ENCODE measurements around the gene MZF1. TPM values are rescaled to one million over a fixed set of nuclear protein-coding genes. Genes with fewer than 3 reads are reported as not detected.

The MZF1 gene
- total RNA-seq, 3 donors from 2014 or later: 30.4 to 43.3 (median 36.1) TPM

DNA sequence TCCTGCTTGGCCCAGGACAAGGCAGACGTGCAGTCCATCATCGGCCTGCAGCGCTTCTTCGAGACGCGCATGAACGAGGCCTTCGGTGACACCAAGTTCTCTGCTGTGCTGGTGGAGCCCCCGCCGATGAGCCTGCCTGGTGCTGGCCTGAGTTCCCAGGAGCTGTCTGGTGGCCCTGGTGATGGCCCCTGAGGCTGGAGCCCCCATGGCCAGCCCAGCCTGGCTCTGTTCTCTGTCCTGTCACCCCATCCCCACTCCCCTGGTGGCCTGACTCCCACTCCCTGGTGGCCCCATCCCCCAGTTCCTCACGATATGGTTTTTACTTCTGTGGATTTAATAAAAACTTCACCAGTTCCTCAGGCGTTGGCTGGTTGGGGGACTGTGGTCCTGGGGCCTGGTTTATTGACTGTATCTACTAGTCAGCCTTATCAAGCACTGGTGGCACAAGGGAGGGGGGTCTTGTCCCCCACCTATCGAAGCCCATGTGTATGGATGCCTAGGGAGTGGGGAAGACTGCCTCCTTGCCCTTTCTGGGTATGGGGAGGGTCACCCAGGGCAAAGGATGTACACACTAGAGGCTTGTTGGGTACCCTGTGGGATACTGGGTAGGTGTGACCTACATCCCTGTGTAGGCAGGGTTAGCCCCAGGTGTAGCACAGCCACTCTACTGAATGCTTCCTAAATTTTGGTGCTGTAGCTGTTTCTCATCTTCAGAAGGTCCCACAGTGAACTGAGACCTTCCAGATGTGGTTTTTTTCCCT lies 22.6 kb downstream of the MZF1 start:
- Histone ChIP-seq H3K4me1 (ENCODE audit: low read depth) (peaks cover 22% of the 10 kb centered on the region), H3K4me3 (no peak overlapping the region), H3K36me3 (ENCODE audit: low read depth) (peaks cover 39% of the 10 kb centered on the region), H3K9me3 (no peaks in the 10 kb centered on the region)
- DNase-seq (peak in 1 of 3 donors; percentile 48), ATAC-seq (no peak)
- intact Hi-C loops (cut with DNase I, micrococcal nuclease): no loop called here
- TF ChIP-seq, protein P1, sequence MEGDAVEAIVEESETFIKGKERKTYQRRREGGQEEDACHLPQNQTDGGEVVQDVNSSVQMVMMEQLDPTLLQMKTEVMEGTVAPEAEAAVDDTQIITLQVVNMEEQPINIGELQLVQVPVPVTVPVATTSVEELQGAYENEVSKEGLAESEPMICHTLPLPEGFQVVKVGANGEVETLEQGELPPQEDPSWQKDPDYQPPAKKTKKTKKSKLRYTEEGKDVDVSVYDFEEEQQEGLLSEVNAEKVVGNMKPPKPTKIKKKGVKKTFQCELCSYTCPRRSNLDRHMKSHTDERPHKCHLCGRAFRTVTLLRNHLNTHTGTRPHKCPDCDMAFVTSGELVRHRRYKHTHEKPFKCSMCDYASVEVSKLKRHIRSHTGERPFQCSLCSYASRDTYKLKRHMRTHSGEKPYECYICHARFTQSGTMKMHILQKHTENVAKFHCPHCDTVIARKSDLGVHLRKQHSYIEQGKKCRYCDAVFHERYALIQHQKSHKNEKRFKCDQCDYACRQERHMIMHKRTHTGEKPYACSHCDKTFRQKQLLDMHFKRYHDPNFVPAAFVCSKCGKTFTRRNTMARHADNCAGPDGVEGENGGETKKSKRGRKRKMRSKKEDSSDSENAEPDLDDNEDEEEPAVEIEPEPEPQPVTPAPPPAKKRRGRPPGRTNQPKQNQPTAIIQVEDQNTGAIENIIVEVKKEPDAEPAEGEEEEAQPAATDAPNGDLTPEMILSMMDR (IDR thresholded peaks at IDR 0.05): no peak

DNA sequence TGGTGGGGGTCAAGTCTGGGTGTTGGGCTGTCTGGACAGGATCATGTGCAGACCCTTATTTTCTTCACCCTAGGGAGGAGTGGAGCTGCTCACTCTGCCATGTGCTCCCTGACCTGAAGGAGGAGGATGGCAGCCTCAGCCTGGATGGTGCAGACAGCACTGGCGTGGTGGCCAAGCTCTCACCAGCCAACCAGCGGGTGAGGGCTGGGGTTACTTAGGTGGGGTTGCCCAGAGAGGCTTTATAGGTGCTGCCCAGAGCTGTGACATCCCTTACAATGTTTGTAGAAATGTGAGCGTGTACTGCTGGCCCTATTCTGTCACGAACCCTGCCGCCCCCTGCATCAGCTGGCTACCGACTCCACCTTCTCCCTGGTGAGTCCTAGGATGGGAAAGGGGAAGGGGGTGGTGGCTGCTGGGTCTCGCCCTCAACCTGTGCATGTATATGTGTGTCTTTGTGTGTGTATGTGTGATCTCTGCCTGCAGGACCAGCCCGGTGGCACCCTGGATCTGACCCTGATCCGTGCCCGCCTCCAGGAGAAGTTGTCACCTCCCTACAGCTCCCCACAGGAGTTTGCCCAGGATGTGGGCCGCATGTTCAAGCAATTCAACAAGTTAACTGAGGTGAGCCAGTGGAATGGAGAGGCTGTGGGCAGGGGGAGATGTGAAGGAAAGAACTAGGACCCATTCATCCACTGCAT lies 23.3 kb downstream of the MZF1 start:
- intact Hi-C loops (cut with DNase I, micrococcal nuclease): no loop called here
- ATAC-seq (no peak), DNase-seq (peak in 1 of 3 donors; percentile 36)
- Histone ChIP-seq H3K4me1 (ENCODE audit: low read depth) (peaks cover 20% of the 10 kb centered on the region), H3K4me3 (no peak overlapping the region), H3K9me3 (no peaks in the 10 kb centered on the region), H3K36me3 (ENCODE audit: low read depth) (peaks cover 35% of the 10 kb centered on the region)
- TF ChIP-seq, protein P1 (IDR thresholded peaks at IDR 0.05): no peak

DNA sequence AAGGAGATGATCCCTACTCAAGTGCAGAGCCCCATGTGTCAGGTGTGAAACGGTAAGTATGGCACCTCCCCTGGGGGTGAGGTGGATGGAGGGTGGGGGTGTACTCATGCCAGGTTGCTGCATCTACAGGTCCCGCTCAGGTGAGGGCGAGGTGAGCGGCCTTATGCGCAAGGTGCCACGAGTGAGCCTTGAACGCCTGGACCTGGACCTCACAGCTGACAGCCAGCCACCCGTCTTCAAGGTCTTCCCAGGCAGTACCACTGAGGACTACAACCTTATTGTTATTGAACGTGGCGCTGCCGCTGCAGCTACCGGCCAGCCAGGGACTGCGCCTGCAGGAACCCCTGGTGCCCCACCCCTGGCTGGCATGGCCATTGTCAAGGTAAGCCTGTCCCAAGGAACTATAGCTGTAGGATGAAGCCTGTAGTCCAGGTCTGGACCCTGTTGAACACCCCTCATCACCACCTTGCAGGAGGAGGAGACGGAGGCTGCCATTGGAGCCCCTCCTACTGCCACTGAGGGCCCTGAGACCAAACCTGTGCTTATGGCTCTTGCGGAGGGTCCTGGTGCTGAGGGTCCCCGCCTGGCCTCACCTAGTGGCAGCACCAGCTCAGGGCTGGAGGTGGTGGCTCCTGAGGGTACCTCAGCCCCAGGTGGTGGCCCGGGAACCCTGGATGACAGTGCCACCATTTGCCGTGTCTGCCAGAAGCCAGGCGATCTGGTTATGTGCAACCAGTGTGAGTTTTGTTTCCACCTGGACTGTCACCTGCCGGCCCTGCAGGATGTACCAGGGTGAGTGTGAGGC lies 24.1 kb downstream of the MZF1 start:
- DNase-seq (peak in 1 of 3 donors; percentile 45), ATAC-seq (no peak)
- H3K4me3 ChIP-seq: no peak overlapping the region
- peaks cover 34% of the 10 kb centered on the region for H3K36me3 ChIP-seq (ENCODE audit: low read depth)
- intact Hi-C loops (cut with DNase I, micrococcal nuclease): no loop called here
- H3K9me3 ChIP-seq: no peaks in the 10 kb centered on the region
- TF ChIP-seq, protein P1 (IDR thresholded peaks at IDR 0.05): no peak
- peaks cover 17% of the 10 kb centered on the region for H3K4me1 ChIP-seq (ENCODE audit: low read depth)

DNA sequence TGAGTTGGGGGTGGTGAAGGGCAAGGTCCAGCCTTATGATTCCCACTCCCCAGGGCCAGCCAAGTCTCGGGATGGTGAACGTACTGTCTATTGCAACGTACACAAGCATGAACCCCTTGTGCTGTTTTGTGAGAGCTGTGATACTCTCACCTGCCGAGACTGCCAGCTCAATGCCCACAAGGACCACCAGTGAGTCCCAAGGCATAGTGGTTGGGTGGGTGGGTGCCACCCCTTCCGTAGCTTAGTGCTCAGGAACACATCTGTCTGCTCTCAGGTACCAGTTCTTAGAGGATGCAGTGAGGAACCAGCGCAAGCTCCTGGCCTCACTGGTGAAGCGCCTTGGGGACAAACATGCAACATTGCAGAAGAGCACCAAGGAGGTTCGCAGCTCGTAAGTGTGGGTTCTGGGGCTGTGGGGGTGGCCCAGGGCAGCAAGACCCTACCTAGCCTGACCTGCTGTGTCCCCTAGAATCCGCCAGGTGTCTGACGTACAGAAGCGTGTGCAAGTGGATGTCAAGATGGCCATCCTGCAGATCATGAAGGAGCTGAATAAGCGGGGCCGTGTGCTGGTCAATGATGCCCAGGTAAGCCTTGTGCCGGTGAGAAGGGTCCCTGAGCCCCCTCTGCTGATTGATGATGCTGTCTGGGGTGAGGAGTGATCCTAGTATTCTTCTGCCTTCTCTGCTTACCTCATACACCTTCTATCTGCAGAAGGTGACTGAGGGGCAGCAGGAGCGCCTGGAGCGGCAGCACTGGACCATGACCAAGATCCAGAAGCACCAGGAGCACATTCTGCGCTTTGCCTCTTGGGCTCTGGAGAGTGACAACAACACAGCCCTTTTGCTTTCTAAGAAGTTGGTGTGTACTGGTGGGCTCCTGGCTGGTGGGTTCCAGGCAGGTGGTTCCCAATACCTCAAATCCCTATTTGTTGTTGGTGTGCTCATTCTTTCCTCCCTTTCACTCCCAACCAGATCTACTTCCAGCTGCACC lies 25.5 kb downstream of the MZF1 start:
- TF ChIP-seq, protein P1 (IDR thresholded peaks at IDR 0.05): no peak
- H3K4me1 ChIP-seq (ENCODE audit: low read depth): peaks cover 21% of the 10 kb centered on the region
- no peaks in the 10 kb centered on the region for H3K9me3 ChIP-seq
- intact Hi-C loops (cut with DNase I, micrococcal nuclease): no loop called here
- ATAC-seq: no peak
- H3K36me3 ChIP-seq (ENCODE audit: low read depth): peaks cover 34% of the 10 kb centered on the region
- H3K4me3 ChIP-seq: no peak overlapping the region
- DNase-seq: no peak
